NCI-H2107 (cell line): ENCODE results near the gene ZNF101.

ENCODE experiments used
- DNase-seq: peaks from one replicate; lab custom pipeline; 2025; lab: John Stamatoyannopoulos, UW

The ZNF101 gene

GRCh38 chr19:19642506-19643157, 26.0 kb upstream of the ZNF101 start:
- DNase-seq, result no peak

GRCh38 chr19:19643158-19644053, 25.2 kb upstream of the ZNF101 start, which contains the start of gene GMIP:
GMIP (minus strand) TSS chr19:19643657; CDS start chr19:19643529, 128 bp downstream.
- peak; percentile 26 for DNase-seq

- DNase-seq, result no peak
Measured at GRCh38 chr19:19644054-19644388, 24.6 kb upstream of the ZNF101 start.

DNA sequence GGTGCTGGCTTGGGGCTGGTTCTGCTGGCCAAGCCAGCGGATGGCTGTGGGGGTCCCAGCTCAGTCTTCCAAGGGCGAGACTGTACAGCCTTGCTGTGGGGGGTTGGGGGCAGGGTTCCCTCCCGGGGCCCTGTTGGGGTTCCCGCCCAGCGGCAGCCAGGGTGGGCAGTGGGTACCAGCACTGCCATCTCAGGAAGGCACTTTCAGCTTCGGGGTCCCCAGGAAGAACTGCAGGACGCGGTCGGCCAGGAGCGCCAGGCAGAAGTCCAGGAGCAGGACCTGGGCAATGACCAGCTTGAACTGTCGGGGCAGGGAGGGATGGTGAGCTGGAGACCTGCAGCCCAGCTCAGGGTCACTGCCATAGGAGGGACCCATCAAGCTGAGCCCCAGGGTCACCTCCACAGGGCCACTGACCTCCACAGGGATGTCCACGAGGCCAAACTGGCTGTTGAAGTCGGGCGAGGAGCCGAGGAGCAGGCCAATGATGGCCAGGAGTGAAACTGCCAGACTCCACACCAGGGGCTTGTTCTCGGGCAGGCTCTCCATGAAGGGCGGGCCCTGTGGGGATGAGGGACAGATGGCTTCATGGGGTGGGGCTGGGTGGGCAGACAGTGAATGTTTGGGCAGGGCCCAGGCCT, 23.3 kb upstream of the ZNF101 start:
- no peak for DNase-seq

DNA sequence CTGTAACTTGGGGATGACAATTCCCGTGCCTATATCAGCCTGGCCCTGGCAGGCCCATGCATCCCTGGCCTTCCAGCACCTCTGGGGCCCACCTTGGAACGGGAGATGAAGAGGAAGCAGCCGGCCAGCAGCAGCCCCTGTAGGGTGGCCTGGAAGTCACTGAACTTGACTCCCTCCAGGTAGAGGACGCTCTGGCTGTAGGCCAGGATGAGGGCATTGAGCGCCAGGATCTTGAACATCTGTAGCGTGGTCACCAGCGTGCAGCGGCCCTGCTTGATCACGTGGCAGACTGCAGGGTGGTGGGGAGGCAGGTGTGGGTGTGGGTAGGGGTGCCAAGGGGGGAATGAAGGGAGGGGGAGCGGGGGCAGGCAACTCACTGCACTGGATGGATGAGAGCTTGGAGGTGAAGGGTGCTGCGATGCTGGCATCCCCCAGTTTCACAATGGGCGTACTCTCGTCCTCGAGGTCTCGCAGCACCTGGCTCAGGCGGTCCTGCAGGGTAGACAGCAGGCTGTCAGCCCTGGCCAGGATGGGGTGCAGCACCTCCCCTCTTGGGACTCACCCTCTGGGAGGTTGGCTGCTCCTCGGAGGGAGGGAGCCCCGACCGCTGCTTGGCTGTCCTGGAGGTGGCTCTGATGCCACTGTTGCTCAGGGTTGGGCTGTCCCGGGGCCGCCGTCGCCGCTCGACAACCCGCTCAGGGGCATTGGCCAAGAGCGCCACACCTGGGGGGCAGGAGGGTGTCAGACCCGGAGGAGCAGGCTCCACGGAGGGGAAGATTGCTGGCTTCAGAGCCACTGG, 21.4 kb upstream of the ZNF101 start:
- no peak for DNase-seq

DNA sequence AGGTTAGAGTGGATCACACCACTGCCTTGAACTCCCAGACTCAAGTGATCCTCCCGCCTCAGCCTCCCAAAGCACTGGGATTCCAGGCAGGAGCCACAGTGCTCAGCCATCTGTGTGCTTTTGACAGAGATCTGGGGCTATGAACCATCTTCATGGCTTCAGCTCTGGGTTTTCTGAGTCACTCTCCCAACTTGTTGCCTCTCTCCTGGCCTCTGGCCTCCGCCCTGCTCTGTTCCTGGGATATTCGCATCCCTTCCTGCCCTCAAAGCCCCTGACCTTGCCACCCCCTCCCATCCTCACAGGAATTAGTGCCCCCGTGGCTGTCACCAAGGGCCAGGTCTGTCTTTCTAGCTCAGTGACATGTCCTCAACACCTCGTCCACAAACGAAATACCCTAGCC, 19.5 kb upstream of the ZNF101 start:
- DNase-seq, result no peak

DNA sequence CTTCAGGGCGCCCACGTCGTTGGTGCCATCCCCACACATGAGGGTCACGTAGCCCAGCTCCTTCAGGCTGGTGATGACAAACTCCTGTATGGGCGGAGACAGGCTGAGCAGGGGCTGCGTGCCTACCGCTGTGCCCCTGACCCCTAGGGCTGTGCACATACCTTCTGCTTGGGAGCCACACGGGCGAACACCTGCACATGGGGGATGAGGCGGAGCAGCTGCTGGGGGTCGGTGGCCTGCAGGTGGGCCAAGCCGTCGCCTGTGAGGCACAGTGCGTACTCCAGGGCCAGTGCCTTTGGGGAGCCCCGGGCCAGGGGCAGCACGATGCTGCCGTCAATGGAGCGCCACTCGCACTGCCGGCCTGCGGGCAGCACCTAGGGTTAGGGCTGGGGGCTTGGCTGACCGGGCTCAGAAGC, 19.1 kb upstream of the ZNF101 start:
- DNase-seq, result no peak

- DNase-seq, result no peak
Measured at GRCh38 chr19:19650331-19650730, 18.3 kb upstream of the ZNF101 start.

GRCh38 chr19:19651076-19651475, 17.6 kb upstream of the ZNF101 start:
- no peak for DNase-seq

- DNase-seq, result no peak
Measured at GRCh38 chr19:19652482-19653295, 15.9 kb upstream of the ZNF101 start.

- no peak for DNase-seq
Measured at GRCh38 chr19:19653597-19654147, 15.0 kb upstream of the ZNF101 start.

DNA sequence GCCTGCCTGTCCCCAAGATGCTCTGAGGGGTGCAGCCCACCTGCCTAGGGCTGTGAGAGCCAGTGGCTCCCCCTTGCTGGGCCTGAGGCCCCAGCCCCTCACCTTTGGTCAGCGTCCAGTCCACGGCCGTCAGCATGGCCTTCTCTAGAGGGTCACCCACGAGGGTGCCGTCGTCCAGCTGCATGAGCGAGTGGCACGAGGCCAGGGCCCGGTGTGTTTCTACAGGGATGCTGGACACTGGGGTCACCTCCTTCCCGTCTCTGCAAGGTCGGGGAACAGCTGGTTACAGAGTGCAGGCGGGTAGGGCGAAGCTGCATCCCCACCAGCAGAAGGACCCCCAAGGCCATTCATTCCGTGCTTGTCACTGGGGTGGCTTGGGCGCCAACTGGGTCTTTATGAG, 14.2 kb upstream of the ZNF101 start:
- no peak for DNase-seq

- no peak for DNase-seq
Measured at GRCh38 chr19:19655051-19655594, 13.5 kb upstream of the ZNF101 start.

GRCh38 chr19:19655641-19656343, 12.8 kb upstream of the ZNF101 start:
- DNase-seq, result no peak

- DNase-seq, result no peak
Measured at GRCh38 chr19:19656451-19657396, 11.9 kb upstream of the ZNF101 start.

GRCh38 chr19:19657397-19657783, 11.2 kb upstream of the ZNF101 start:
- no peak for DNase-seq

- no peak for DNase-seq
Measured at GRCh38 chr19:19659646-19660245, 8.9 kb upstream of the ZNF101 start.

DNA sequence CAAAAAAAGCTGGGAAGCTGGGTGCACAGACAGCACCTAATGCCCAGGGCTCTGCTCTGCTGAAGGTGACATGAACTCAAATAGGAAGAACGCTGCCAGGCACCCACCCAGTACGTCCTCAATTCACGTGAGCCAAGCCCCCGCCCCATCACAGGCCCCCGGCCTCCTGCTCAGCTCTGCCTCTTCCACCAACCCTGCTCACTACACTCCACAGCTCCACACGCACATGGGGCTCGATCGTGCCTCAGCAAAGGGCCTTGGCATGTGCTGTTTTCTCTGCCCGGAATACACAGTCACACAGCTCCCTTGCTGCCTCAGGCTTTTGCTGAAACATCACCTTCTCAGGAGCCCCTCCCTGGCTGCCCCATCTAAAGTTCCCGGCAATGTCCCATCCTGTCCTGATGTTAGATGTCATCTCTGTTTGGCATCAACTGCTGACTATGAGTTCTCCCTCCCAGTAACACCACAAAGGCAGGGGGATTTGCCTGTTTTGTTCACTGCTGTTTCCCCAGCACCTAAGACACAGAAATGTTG, 7.4 kb upstream of the ZNF101 start:
- no peak for DNase-seq
